SK-N-SH treated with all-trans-retinoic acid at 6 μM for 48 hours (cell line): ENCODE measurements around the gene ILK.

Experiments used
- ARNTL ChIP-seq: fragments of 450-650 bp; formaldehyde crosslinking; IDR thresholded peaks from 2 replicates; pipeline ENCODE4 v1.5.0; 2020; ENCODE audit warnings: low read depth, mild to moderate bottlenecking, moderate library complexity, borderline replicate concordance
- CSDC2 ChIP-seq: fragments of 250-450 bp; sonication (Bioruptor Pico); IDR thresholded peaks from 2 replicates; pipeline ENCODE4 v1.5.0; 2020; ENCODE audit warnings: mild to moderate bottlenecking, moderate library complexity
- ESRRG ChIP-seq: fragments of 250-450 bp; sonication (Bioruptor Pico); IDR thresholded peaks from 2 replicates; pipeline ENCODE4 v1.6.1; 2021; ENCODE audit warnings: mild to moderate bottlenecking
- GLIS3 ChIP-seq: fragments of 250-450 bp; sonication (Bioruptor Pico); IDR thresholded peaks from 2 replicates; pipeline ENCODE4 v1.5.0; 2020; ENCODE audit warnings: mild to moderate bottlenecking, moderate library complexity
- ISL1 ChIP-seq: fragments of 250-450 bp; sonication (Bioruptor Pico); IDR thresholded peaks from 2 replicates; pipeline ENCODE4 v2.1.2; 2022; ENCODE audit warnings: mild to moderate bottlenecking, moderate library complexity
- RARB ChIP-seq: fragments of 250-450 bp; sonication (Bioruptor Pico); IDR thresholded peaks from 2 replicates; pipeline ENCODE4 v1.8.0; 2021; ENCODE audit warnings: mild to moderate bottlenecking, moderate library complexity
- TCF4 ChIP-seq: fragments of 250-450 bp; sonication (Bioruptor Pico); IDR thresholded peaks from 2 replicates; pipeline ENCODE4 v1.8.0; 2021; ENCODE audit warnings: mild to moderate bottlenecking, moderate library complexity, borderline replicate concordance
- TOX ChIP-seq: fragments of 250-450 bp; sonication (Bioruptor Pico); IDR thresholded peaks from 2 replicates; pipeline ENCODE4 v1.8.0; 2021; ENCODE audit warnings: mild to moderate bottlenecking, moderate library complexity, borderline replicate concordance
- ZNF70 ChIP-seq: fragments of 450-650 bp; formaldehyde crosslinking; IDR thresholded peaks from 2 replicates; pipeline ENCODE4 v1.5.0; 2020; ENCODE audit warnings: mild to moderate bottlenecking, moderate library complexity
- TF ChIP-seq, protein P1 (sequence below): fragments of 250-450 bp; sonication (Bioruptor Pico); IDR thresholded peaks from 2 replicates; pipeline ENCODE4 v1.8.0; 2021; ENCODE audit warnings: low read depth, mild to moderate bottlenecking, moderate library complexity, borderline replicate concordance
- TF ChIP-seq, protein P2 (sequence below): fragments of 250-450 bp; sonication (Bioruptor Pico); IDR thresholded peaks from 2 replicates; pipeline ENCODE4 v1.5.0; 2020; ENCODE audit warnings: mild to moderate bottlenecking, moderate library complexity

DNA sequence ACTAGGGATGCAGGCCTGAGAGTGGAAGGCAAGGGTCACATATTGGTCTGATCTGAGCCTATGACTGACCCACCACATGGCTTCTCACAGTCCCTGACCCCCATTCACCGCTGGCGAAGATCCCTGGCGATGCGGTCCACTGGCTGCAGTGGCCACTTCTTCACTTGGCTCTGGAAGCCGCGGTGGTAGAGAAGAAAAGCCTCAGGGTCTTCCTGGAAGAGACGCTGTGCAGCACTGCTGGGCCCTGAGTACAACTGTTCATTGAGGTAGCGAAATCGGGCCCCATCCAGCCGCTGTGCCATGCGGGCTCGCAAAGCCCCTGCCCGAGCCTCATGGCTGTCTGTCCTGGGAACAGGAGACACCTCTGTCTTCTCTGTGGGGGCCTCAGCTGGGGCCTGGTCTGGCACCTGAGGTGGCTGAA is 2.5 kb upstream of the ILK start:
- TF ChIP-seq, protein P1, sequence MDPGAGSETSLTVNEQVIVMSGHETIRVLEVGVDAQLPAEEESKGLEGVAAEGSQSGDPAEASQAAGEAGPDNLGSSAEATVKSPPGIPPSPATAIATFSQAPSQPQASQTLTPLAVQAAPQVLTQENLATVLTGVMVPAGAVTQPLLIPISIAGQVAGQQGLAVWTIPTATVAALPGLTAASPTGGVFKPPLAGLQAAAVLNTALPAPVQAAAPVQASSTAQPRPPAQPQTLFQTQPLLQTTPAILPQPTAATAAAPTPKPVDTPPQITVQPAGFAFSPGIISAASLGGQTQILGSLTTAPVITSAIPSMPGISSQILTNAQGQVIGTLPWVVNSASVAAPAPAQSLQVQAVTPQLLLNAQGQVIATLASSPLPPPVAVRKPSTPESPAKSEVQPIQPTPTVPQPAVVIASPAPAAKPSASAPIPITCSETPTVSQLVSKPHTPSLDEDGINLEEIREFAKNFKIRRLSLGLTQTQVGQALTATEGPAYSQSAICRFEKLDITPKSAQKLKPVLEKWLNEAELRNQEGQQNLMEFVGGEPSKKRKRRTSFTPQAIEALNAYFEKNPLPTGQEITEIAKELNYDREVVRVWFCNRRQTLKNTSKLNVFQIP (CRISPR knock-in tag), result no peak
- TF ChIP-seq ESRRG (CRISPR knock-in tag) (no peak), ARNTL (CRISPR knock-in tag) (no peak), TOX (CRISPR knock-in tag) (no peak), ISL1 (CRISPR knock-in tag) (no peak), ZNF70 (CRISPR knock-in tag) (no peak), CSDC2 (CRISPR knock-in tag) (no peak), RARB (no peak), TCF4 (no peak), GLIS3 (CRISPR knock-in tag) (no peak)
- TF ChIP-seq, protein P2, sequence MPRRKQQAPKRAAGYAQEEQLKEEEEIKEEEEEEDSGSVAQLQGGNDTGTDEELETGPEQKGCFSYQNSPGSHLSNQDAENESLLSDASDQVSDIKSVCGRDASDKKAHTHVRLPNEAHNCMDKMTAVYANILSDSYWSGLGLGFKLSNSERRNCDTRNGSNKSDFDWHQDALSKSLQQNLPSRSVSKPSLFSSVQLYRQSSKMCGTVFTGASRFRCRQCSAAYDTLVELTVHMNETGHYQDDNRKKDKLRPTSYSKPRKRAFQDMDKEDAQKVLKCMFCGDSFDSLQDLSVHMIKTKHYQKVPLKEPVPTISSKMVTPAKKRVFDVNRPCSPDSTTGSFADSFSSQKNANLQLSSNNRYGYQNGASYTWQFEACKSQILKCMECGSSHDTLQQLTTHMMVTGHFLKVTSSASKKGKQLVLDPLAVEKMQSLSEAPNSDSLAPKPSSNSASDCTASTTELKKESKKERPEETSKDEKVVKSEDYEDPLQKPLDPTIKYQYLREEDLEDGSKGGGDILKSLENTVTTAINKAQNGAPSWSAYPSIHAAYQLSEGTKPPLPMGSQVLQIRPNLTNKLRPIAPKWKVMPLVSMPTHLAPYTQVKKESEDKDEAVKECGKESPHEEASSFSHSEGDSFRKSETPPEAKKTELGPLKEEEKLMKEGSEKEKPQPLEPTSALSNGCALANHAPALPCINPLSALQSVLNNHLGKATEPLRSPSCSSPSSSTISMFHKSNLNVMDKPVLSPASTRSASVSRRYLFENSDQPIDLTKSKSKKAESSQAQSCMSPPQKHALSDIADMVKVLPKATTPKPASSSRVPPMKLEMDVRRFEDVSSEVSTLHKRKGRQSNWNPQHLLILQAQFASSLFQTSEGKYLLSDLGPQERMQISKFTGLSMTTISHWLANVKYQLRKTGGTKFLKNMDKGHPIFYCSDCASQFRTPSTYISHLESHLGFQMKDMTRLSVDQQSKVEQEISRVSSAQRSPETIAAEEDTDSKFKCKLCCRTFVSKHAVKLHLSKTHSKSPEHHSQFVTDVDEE, result no peak
